SK-N-SH treated with all-trans-retinoic acid at 6 μM for 48 hours (cell line): ENCODE data around the gene CTNND2.

Experiments used
- ATAC-seq: fragments of 200-7000 bp; cut with Tn5 transposase; 3 replicates; pipeline ENCODE4 v1.9.1; 2020; ENCODE audit warnings: mild to moderate bottlenecking, moderate library complexity
- ARNTL ChIP-seq: fragments of 450-650 bp; formaldehyde crosslinking; IDR thresholded peaks from 2 replicates; pipeline ENCODE4 v1.5.0; 2020; ENCODE audit warnings: low read depth, mild to moderate bottlenecking, moderate library complexity, borderline replicate concordance
- BACH2 ChIP-seq: fragments of 250-450 bp; sonication (Bioruptor Pico); IDR thresholded peaks from 2 replicates; pipeline ENCODE4 v1.9.0; 2021; ENCODE audit warnings: mild to moderate bottlenecking, borderline replicate concordance
- CSDC2 ChIP-seq: fragments of 250-450 bp; sonication (Bioruptor Pico); IDR thresholded peaks from 2 replicates; pipeline ENCODE4 v1.5.0; 2020; ENCODE audit warnings: mild to moderate bottlenecking, moderate library complexity
- ESRRG ChIP-seq: fragments of 250-450 bp; sonication (Bioruptor Pico); IDR thresholded peaks from 2 replicates; pipeline ENCODE4 v1.6.1; 2021; ENCODE audit warnings: mild to moderate bottlenecking
- GLIS3 ChIP-seq: fragments of 250-450 bp; sonication (Bioruptor Pico); IDR thresholded peaks from 2 replicates; pipeline ENCODE4 v1.5.0; 2020; ENCODE audit warnings: mild to moderate bottlenecking, moderate library complexity
- OSR1 ChIP-seq: fragments of 250-450 bp; sonication (Bioruptor Pico); IDR thresholded peaks from 2 replicates; pipeline ENCODE4 v1.8.0; 2022; ENCODE audit warnings: moderate library complexity, mild to moderate bottlenecking, inconsistent platforms
- PATZ1 ChIP-seq: fragments of 250-450 bp; sonication (Bioruptor Pico); IDR thresholded peaks from 2 replicates; pipeline ENCODE4 v1.8.0; 2020; ENCODE audit warnings: mild to moderate bottlenecking, moderate library complexity, borderline replicate concordance
- RARB ChIP-seq: fragments of 250-450 bp; sonication (Bioruptor Pico); IDR thresholded peaks from 2 replicates; pipeline ENCODE4 v1.8.0; 2021; ENCODE audit warnings: mild to moderate bottlenecking, moderate library complexity
- SNAI2 ChIP-seq: fragments of 250-450 bp; sonication (Bioruptor Pico); IDR thresholded peaks from 2 replicates; pipeline ENCODE4 v1.5.0; 2020; ENCODE audit warnings: mild to moderate bottlenecking, moderate library complexity
- TCF4 ChIP-seq: fragments of 250-450 bp; sonication (Bioruptor Pico); IDR thresholded peaks from 2 replicates; pipeline ENCODE4 v1.8.0; 2021; ENCODE audit warnings: mild to moderate bottlenecking, moderate library complexity, borderline replicate concordance
- TOX ChIP-seq: fragments of 250-450 bp; sonication (Bioruptor Pico); IDR thresholded peaks from 2 replicates; pipeline ENCODE4 v1.8.0; 2021; ENCODE audit warnings: mild to moderate bottlenecking, moderate library complexity, borderline replicate concordance
- TSHZ2 ChIP-seq: fragments of 250-450 bp; sonication (Bioruptor Pico); IDR thresholded peaks from 2 replicates; pipeline ENCODE4 v1.5.0; 2020; ENCODE audit warnings: mild to moderate bottlenecking, moderate library complexity
- ZFP3 ChIP-seq: fragments of 250-450 bp; sonication (Bioruptor Pico); IDR thresholded peaks from 2 replicates; pipeline ENCODE4 v1.5.0; 2020; ENCODE audit warnings: mild to moderate bottlenecking, moderate library complexity
- ZFP30 ChIP-seq: fragments of 450-650 bp; formaldehyde crosslinking; IDR thresholded peaks from 2 replicates; pipeline ENCODE4 v1.5.0; 2022; ENCODE audit warnings: mild to moderate bottlenecking, moderate library complexity
- ZNF565 ChIP-seq: fragments of 450-650 bp; formaldehyde crosslinking; conservative IDR thresholded peaks from 2 replicates; pipeline ENCODE4 v1.5.0; 2020; ENCODE audit warnings: low read depth, mild to moderate bottlenecking, moderate library complexity
- ZNF70 ChIP-seq: fragments of 450-650 bp; formaldehyde crosslinking; IDR thresholded peaks from 2 replicates; pipeline ENCODE4 v1.5.0; 2020; ENCODE audit warnings: mild to moderate bottlenecking, moderate library complexity
- ZNF8 ChIP-seq: fragments of 450-650 bp; formaldehyde crosslinking; IDR thresholded peaks from 2 replicates; pipeline ENCODE4 v1.5.0; 2020; ENCODE audit warnings: mild to moderate bottlenecking, moderate library complexity
- TF ChIP-seq, protein P1 (sequence below): fragments of 250-450 bp; sonication (Bioruptor Pico); IDR thresholded peaks from 2 replicates; pipeline ENCODE4 v1.5.1; 2021; ENCODE audit warnings: mild to moderate bottlenecking, moderate library complexity
- TF ChIP-seq, protein P2 (sequence below): fragments of 250-450 bp; sonication (Bioruptor Pico); IDR thresholded peaks from 2 replicates; pipeline ENCODE4 v1.8.0; 2021; ENCODE audit warnings: low read depth, mild to moderate bottlenecking, moderate library complexity, borderline replicate concordance
- TF ChIP-seq, protein P3 (sequence below): fragments of 250-450 bp; sonication (Bioruptor Pico); IDR thresholded peaks from 2 replicates; pipeline ENCODE4 v1.5.1; 2020; ENCODE audit warnings: low read depth, mild to moderate bottlenecking, moderate library complexity

CTNND2 gene

GRCh38 chr5:11491404-11492075, 412.7 kb downstream of the CTNND2 start:
- no peak for TF ChIP-seq ZFP30 (CRISPR knock-in tag)
- no peak for TF ChIP-seq BACH2 (CRISPR knock-in tag)
- TF ChIP-seq TCF4 (CRISPR knock-in tag) = no peak
- TF ChIP-seq ZNF565 (CRISPR knock-in tag) = no peak
- TF ChIP-seq, protein P1, sequence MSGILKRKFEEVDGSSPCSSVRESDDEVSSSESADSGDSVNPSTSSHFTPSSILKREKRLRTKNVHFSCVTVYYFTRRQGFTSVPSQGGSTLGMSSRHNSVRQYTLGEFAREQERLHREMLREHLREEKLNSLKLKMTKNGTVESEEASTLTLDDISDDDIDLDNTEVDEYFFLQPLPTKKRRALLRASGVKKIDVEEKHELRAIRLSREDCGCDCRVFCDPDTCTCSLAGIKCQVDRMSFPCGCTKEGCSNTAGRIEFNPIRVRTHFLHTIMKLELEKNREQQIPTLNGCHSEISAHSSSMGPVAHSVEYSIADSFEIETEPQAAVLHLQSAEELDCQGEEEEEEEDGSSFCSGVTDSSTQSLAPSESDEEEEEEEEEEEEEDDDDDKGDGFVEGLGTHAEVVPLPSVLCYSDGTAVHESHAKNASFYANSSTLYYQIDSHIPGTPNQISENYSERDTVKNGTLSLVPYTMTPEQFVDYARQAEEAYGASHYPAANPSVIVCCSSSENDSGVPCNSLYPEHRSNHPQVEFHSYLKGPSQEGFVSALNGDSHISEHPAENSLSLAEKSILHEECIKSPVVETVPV = no peak
- TF ChIP-seq TSHZ2 (CRISPR knock-in tag) = no peak
- TF ChIP-seq, protein P2, sequence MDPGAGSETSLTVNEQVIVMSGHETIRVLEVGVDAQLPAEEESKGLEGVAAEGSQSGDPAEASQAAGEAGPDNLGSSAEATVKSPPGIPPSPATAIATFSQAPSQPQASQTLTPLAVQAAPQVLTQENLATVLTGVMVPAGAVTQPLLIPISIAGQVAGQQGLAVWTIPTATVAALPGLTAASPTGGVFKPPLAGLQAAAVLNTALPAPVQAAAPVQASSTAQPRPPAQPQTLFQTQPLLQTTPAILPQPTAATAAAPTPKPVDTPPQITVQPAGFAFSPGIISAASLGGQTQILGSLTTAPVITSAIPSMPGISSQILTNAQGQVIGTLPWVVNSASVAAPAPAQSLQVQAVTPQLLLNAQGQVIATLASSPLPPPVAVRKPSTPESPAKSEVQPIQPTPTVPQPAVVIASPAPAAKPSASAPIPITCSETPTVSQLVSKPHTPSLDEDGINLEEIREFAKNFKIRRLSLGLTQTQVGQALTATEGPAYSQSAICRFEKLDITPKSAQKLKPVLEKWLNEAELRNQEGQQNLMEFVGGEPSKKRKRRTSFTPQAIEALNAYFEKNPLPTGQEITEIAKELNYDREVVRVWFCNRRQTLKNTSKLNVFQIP (CRISPR knock-in tag) = no peak
- no peak for TF ChIP-seq RARB (CRISPR knock-in tag)
- no peak for TF ChIP-seq GLIS3 (CRISPR knock-in tag)
- no peak for TF ChIP-seq ARNTL
- TF ChIP-seq ZNF70 (CRISPR knock-in tag) = no peak
- no peak for TF ChIP-seq ESRRG
- no peak for TF ChIP-seq PATZ1 (CRISPR knock-in tag)
- TF ChIP-seq ZNF8 (CRISPR knock-in tag) = no peak
- TF ChIP-seq ZFP3 (CRISPR knock-in tag) = no peak
- TF ChIP-seq, protein P3, sequence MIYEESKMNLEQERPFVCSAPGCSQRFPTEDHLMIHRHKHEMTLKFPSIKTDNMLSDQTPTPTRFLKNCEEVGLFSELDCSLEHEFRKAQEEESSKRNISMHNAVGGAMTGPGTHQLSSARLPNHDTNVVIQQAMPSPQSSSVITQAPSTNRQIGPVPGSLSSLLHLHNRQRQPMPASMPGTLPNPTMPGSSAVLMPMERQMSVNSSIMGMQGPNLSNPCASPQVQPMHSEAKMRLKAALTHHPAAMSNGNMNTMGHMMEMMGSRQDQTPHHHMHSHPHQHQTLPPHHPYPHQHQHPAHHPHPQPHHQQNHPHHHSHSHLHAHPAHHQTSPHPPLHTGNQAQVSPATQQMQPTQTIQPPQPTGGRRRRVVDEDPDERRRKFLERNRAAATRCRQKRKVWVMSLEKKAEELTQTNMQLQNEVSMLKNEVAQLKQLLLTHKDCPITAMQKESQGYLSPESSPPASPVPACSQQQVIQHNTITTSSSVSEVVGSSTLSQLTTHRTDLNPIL (CRISPR knock-in tag) = no peak
- TF ChIP-seq OSR1 = no peak
- TF ChIP-seq SNAI2 (CRISPR knock-in tag) = no peak
- no peak for ATAC-seq

- no peak for ATAC-seq
- TF ChIP-seq TOX = no peak
- no peak for TF ChIP-seq ZNF70 (CRISPR knock-in tag)
- no peak for TF ChIP-seq CSDC2 (CRISPR knock-in tag)
- TF ChIP-seq, protein P3 (CRISPR knock-in tag) = no peak
- no peak for TF ChIP-seq ZNF8 (CRISPR knock-in tag)
- no peak for TF ChIP-seq PATZ1 (CRISPR knock-in tag)
- no peak for TF ChIP-seq GLIS3 (CRISPR knock-in tag)
Observed at GRCh38 chr5:11483630-11484029, 420.6 kb downstream of the CTNND2 start.
